ENCODE data around the gene NCKAP5. TPM values are rescaled to one million over a fixed set of nuclear protein-coding genes. Genes with fewer than 3 reads are reported as not detected.

NCKAP5 gene
- total RNA-seq, 1 experiment from 2014 or later: not detected

DNA sequence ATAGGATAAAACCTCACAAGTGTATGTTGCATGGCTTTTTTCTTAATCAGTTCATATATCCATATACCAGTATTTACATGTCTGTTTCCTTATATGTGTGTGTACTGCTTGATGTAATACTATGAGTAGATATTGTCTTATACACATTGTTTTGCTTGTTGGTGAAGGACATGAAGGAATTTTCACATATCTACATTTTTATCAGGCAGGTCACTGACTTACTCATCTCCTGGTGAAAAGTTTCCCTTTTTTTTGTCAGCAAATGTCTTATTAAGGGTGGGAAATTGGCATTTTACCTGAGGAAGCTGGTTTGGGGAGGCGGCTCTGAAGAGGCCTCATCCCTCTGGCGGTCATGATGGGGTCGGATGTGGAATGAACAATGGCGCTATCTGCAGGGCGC is 836.8 kb downstream of the NCKAP5 start:
- intact Hi-C loops (cut with micrococcal nuclease; ENCODE audit: unreplicated experiment): no loop called here
- peaks cover 21% of the 10 kb centered on the region for H3K27me3 ChIP-seq (ENCODE audit: insufficient read depth, low read depth)
- no peak overlapping the region for H3K4me3 ChIP-seq
- no peaks in the 10 kb centered on the region for H3K9me2 ChIP-seq (ENCODE audit: insufficient read depth)
- no peak overlapping the region for H3K27ac ChIP-seq
- CTCF ChIA-PET: no interaction called here
- no peaks in the 10 kb centered on the region for H4K20me1 ChIP-seq (ENCODE audit: insufficient read depth)
- no peak overlapping the region for H3K4me2 ChIP-seq
- POLR2A ChIA-PET (ENCODE audit: unreplicated experiment): no interaction called here
- no peak for TF ChIP-seq EZH2 (IDR thresholded peaks at IDR 0.05; ENCODE audit: low read depth)
- no peak for TF ChIP-seq CTCF (conservative IDR thresholded peaks at IDR 0.05)
- H2AFZ ChIP-seq: no peak overlapping the region
- no peaks in the 10 kb centered on the region for H3K4me1 ChIP-seq (replicated peaks; ENCODE audit: insufficient read depth)
- no peak for DNase-seq
- H3K36me3 ChIP-seq (ENCODE audit: low read depth): no peaks in the 10 kb centered on the region
- H3F3A ChIP-seq (ENCODE audit: insufficient read depth, low read depth): no peaks in the 10 kb centered on the region
- no TSS peak for BruUV-seq (replicated peaks)
- H3K9me3 ChIP-seq (ENCODE audit: insufficient read depth, low read depth): no peaks in the 10 kb centered on the region; the same call in 1 of the 2 replicates
- H3K79me2 ChIP-seq (ENCODE audit: low read depth): no peaks in the 10 kb centered on the region

GRCh38 chr2:132730611-132731010 is 837.7 kb downstream of the NCKAP5 start:
- CTCF ChIA-PET: no interaction called here
- no peaks in the 10 kb centered on the region for H4K20me1 ChIP-seq (ENCODE audit: insufficient read depth)
- no peak overlapping the region for H3K4me2 ChIP-seq
- DNase-seq: no peak
- intact Hi-C loops (cut with micrococcal nuclease; ENCODE audit: unreplicated experiment): no loop called here
- no TSS peak for BruUV-seq (replicated peaks)
- no peaks in the 10 kb centered on the region for H3K9me2 ChIP-seq (ENCODE audit: insufficient read depth)
- no peaks in the 10 kb centered on the region; the same call in 1 of the 2 replicates for H3K9me3 ChIP-seq (ENCODE audit: insufficient read depth, low read depth)
- no peak overlapping the region for H2AFZ ChIP-seq
- no peaks in the 10 kb centered on the region for H3K4me1 ChIP-seq (replicated peaks; ENCODE audit: insufficient read depth)
- no peaks in the 10 kb centered on the region for H3K79me2 ChIP-seq (ENCODE audit: low read depth)
- no peak for TF ChIP-seq CTCF (conservative IDR thresholded peaks at IDR 0.05)
- no peak for TF ChIP-seq EZH2 (IDR thresholded peaks at IDR 0.05; ENCODE audit: low read depth)
- H3K27me3 ChIP-seq (ENCODE audit: insufficient read depth, low read depth): peaks cover 29% of the 10 kb centered on the region
- no peak overlapping the region for H3K27ac ChIP-seq
- POLR2A ChIA-PET (ENCODE audit: unreplicated experiment): no interaction called here
- H3K36me3 ChIP-seq (ENCODE audit: low read depth): no peaks in the 10 kb centered on the region
- no peaks in the 10 kb centered on the region for H3F3A ChIP-seq (ENCODE audit: insufficient read depth, low read depth)
- H3K4me3 ChIP-seq: no peak overlapping the region

GRCh38 chr2:132729522-132729921 is 838.7 kb downstream of the NCKAP5 start:
- no TSS peak for BruUV-seq (replicated peaks)
- Histone ChIP-seq H3K9me3 (ENCODE audit: insufficient read depth, low read depth) (no peaks in the 10 kb centered on the region; the same call in 1 of the 2 replicates), H3K9me2 (ENCODE audit: insufficient read depth) (no peaks in the 10 kb centered on the region), H3F3A (ENCODE audit: insufficient read depth, low read depth) (no peaks in the 10 kb centered on the region), H3K4me3 (no peak overlapping the region), H3K36me3 (ENCODE audit: low read depth) (no peaks in the 10 kb centered on the region), H3K27me3 (ENCODE audit: insufficient read depth, low read depth) (peaks cover 38% of the 10 kb centered on the region), H2AFZ (no peak overlapping the region), H3K4me1 (replicated peaks; ENCODE audit: insufficient read depth) (no peaks in the 10 kb centered on the region), H3K27ac (no peak overlapping the region), H3K79me2 (ENCODE audit: low read depth) (no peaks in the 10 kb centered on the region), H3K4me2 (no peak overlapping the region), H4K20me1 (ENCODE audit: insufficient read depth) (no peaks in the 10 kb centered on the region)
- intact Hi-C loops (cut with micrococcal nuclease; ENCODE audit: unreplicated experiment): no loop called here
- ChIA-PET POLR2A (ENCODE audit: unreplicated experiment) (no interaction called here), CTCF (no interaction called here)
- TF ChIP-seq CTCF (conservative IDR thresholded peaks at IDR 0.05) (no peak), EZH2 (IDR thresholded peaks at IDR 0.05; ENCODE audit: low read depth) (no peak)
- DNase-seq: no peak
